Measurements from ENCODE around the gene CD72.
A peak's percentile ranks its signal among the peaks of the same experiment; 100 is the strongest.
"Not testable (repeated sequence)": the region's sequence is repeated elsewhere in the genome, so short reads cannot be mapped to it uniquely, and the experiment has no call there.

The CD72 gene

DNA sequence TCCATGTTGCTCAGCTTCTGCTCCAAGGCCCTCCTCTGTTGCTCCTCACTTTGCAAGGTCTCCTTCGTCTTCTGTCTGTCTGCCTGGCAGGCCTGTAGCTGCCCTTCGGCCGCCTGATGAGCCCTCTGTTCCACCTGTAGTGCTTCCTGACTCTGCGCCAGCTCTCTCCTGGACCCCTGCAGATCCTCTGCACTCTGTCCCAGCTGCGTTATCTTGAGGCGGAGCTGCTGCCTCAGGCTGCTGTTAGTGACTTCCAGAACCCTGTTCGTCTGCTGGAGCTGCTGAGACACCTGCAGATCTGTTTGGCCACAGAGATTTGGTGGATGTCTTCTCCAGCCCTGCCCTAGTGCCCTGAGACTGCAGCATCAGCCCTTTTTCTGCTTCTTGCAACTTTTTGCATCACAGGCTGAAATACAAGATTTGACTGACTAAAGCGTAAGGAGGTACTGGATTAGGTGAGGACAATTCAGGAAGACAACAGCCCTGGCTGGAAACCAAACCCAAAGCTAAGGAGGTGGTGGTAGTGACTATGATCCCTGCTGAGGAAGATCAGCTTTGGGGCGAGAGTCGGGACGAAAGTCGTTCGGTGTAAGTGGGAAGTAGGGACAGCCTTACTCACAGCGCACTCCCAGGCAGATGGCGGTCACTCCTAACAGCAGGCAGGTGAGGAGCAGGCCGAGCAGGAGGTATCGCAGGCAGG, 2.1 kb downstream of the CD72 start:
- DNase-seq, result no peak

DNA sequence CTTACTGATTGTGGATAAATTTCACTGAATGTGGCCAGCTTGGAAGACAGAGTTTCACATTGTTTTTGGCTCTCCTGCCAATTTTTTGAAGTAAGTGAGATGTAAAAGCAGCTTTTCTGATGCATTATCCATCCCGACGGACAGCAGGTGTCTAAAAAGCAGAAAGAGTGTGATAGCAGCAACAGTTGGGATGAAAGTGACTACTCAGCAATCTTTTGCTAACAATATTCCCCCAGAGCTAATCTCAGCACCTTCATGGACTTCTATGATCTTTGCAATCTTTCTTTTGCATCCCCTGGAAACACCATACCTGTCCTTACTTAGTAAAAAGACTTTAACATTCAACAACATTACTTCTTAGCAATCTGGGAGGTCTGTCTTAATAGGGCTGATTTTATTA, 5.4 kb downstream of the CD72 start:
- no peak for DNase-seq

DNA sequence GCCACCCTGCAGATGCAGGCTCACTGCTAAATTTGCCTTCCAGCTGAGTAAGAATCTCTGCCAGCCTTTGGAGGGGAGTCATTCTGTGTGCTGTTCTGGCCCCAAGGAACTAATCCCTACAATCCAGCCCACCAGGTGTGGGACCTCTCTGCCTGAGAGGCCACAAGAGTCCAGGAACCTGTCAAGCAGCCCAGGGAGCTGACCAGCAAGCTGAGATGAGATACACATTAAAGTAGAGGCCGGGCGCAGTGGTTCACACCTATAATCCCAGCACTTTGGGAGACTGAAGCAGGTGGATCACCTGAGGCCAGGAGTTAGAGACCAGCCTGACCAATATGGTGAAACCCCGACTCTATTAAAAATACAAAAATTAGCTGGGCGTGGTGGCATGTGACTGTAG, 6.1 kb downstream of the CD72 start:
- not testable (repeated sequence) for DNase-seq

DNA sequence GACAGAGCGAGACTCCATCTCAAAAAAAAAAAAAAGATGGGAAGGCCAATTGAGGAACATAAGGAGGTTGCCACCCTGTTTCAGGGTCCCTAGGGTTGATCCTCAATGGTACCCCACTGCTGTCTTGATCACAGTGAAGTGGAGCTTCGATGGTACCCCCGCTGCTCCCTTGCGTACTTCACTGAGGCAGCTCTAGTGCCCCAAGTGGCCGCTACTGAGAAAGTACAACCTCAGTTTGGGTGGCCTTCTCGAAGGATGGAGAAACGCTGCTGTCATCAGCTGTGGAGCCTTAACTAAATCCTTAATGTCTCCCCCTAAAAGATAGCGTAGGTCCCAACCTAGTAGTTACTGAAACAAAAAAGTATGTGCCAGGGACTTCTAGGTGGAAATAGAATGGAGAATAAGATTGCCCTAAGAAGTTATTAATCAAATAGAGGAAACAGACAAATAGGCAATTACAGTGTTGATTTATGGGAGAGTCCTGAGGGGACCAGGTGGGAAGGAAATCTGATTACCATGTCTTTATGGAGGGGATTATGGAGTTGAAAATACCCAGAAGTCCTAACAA, 6.9 kb downstream of the CD72 start:
- peak; percentile 52 to 56 for DNase-seq

DNA sequence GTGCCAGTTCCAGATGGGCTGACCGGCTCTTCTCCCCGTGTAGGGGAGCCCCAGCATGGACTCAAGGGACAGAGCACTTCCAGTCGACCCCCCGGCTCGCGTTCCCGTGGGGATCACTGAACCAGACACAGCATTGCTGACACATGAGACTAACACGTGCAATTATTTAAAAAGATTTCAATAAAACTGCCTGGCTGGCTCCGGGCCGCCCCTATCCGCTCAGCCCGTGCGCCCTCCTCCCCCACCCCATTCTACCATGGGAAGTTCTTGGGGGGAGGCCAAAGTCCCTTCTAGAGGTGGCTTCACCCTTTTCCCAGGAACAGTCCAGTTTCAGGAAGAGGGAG, 8.4 kb downstream of the CD72 start:
- DNase-seq, result no peak

DNA sequence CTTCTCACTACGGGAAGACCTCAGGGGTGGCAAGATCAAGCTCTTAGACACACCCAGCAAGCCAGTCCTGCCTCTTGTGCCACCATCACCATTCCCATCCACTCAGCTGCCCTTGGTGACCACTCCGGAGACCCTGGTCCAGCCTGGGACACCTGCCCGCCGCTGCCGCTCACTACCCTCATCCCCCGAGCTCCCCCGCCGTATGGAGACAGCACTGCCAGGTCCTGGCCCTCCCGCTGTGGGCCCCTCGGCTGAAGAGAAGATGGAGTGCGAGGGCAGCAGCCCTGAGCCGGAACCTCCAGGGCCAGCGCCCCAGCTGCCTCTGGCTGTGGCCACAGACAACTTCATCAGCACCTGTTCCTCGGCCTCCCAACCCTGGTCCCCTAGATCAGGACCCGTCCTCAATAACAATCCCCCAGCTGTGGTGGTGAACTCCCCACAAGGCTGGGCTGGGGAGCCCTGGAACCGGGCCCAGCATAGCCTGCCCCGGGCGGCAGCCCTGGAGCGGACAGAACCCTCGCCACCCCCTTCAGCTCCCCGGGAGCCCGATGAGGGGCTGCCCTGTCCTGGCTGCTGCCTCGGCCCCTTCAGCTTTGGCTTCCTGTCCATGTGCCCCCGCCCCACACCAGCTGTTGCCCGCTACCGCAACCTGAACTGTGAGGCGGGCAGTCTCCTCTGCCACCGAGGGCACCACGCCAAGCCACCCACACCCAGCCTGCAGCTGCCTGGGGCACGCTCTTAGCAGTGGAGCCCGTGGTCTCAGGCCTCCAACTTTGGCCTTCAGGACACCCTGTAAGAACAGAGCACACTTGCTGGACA, 9.0 kb downstream of the CD72 start:
- DNase-seq, result no peak

DNA sequence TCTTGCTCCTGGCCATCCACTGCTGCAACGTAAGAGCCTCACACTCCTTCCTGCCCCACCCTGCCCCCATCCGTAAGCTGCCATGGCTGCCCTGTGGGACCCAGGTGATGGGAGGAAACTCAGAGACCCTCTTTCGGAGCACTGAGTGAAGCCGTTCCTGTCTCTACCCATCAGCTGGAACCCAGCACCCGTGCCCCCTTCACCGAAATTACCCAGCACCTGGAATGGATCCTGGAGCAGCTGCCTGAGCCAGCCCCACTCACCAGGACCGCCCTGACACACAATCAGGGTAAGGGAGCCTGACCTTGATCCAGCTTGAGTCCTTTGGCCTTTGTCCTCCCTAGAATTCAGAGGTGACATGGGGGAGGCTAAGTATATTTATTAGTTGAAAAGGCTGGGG, 10.0 kb downstream of the CD72 start:
- DNase-seq, result no peak

DNA sequence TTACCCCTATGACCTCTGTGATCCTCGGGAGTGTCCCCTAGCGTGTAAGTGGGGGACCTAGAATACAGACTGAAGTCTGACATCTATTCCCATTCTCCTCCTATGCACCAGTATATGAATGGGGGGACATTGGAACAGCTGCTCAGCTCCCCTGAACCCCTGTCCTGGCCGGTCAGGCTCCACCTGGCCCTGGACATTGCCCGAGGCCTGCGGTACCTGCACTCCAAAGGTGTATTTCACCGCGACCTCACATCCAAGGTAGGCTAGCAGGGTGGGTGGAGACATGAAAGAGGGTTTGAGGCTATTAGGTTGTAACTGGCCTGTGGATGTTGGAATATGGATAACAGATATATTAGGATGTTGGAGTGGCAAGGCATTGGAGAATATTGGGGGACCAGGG, 11.5 kb downstream of the CD72 start:
- DNase-seq, result no peak

DNA sequence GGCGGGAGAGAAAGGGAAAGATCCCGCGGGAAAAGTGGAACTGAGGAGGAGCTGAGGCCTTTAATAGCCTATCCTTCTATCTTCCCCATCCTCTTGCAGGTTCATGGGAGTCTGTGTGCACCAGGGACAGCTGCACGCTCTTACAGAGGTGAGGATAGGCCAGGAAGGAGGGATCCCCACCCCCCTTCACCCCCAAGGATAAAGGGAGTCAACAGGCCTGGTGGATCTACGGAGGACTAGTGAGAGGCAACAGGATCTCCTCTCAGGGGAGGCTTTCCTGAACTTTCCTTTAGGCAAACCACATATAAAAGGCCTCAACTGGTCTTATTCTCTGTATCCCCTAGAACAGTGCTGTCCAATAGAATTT, 12.1 kb downstream of the CD72 start:
- DNase-seq, result no peak

DNA sequence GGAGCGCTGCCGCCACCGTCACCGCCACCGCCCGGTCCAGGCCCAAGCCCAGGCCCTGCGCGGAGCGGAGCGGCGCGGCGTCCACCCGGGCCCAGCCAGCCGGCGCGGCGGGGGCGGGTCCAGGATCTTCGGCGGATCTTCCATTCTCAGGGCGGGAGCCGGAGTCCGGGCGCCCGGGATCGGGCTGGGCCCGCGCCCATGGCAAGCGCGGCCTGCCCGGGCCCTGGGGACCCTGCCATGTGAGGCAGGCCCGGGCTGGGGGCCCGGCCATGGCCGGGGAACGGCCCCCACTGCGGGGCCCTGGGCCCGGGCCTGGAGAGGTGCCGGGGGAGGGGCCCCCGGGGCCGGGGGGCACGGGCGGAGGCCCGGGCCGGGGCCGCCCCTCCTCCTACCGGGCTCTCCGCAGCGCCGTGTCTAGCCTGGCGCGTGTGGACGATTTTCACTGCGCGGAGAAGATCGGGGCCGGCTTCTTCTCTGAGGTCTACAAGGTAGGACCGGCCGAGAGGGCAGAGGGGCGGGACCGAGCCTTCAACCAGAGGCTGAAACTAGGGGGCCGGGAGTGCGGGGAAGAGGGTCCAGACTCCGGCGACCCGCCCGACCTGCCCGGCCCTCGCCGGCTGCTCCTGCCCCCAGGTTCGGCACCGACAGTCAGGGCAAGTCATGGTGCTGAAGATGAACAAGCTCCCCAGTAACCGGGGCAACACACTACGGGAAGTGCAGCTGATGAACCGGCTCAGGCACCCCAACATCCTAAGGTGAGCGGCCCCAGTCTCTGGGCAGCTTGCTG, 12.7 kb downstream of the CD72 start:
- peak; percentile 19 to 20 for DNase-seq

DNA sequence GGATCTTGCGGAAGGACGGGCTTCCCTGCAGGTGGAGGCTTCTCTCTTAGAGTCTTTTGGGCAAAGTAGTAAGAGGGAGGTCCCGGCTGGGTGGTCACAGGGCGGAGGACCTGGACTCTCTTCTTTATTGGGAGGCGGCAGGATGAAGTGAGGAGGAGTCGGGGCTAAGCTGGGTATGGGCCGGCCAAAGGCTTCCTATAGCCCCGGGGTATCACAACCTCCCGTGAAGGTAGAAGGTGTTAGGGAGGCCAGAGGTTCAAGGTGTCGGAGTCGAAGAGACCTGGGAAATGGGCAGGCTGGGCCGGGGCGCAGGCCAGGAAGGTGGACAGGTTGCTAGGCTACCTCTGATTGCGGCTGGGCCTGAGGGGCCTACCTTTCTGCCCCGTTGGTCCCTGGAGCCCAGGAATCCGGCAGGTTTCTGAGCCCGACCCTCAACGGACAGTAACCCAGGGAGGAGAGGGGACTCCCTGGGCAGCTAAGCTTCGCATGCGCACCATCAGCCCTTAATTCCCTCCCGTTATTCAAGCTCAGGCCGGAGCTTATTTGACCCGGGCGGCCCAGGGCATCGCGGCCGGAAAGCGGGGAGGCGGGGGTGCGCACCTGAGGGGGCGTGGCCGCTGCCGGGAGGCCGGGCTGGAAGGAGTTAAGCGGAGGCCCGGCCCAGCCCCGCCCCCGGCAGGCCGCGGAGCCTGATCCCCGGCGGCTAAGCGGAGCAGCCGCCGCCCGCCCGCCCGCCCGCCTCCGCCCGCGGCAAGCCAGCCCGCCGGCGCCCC, 13.4 kb downstream of the CD72 start, which contains the start of gene TESK1:
Gene TESK1, plus strand, starts transcription at position 685 of the 773 bp plus-strand sequence. CDS start 358 bp downstream, outside the sequence.
- DNase-seq, result peak; percentile 73 to 77

DNA sequence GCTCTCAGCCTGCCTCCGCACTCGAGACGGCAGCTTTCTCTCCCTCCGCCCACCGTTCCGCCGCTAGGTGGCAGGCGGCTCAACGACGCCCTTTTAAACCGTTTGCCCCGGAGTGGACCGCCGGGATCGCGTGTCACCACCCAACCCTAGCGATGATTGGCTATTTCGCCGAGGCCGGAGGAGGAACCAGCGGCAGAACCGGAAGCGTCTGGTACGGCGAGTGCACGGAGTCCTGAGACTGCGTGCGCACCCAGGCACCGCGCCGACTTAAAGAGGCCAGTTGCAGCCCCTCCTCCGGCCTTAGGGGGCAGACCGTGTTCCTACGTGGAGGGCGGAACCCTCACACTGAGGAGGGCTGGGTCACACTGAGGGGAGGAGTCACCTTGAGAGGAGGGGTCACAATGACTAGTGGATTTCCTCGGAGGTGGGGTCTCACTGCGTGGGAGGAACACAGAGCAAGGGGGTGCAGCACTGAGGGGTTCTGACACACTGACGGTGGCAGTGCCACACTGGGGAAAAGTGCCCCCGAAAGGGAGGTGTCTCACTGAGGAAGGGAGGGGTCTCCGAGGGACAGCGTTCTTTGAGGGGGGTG, 14.1 kb downstream of the CD72 start:
- DNase-seq, result peak; percentile 98 to 99

DNA sequence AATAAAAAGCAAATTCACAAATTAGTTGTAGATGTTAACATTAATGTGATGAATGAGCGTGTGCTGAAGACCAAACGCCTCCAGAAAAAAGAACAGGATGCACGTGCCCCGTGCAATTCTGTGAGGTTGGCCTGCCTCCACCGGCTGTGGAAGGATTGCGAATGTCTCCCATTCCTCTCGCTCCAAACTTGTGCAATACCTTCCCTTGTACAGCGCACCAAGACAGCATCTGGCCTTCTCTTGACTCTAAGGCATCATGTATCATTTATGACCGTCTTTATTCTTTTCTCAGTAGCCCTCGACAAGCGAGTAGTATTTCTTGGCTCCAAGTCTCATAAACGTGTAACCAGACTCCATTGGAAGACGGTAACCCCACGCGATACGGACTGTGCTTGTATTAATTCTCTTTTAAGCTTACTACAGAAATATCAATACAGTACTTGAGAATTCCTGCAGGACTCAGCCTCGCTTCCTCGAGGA, 14.7 kb downstream of the CD72 start:
- DNase-seq, result no peak

DNA sequence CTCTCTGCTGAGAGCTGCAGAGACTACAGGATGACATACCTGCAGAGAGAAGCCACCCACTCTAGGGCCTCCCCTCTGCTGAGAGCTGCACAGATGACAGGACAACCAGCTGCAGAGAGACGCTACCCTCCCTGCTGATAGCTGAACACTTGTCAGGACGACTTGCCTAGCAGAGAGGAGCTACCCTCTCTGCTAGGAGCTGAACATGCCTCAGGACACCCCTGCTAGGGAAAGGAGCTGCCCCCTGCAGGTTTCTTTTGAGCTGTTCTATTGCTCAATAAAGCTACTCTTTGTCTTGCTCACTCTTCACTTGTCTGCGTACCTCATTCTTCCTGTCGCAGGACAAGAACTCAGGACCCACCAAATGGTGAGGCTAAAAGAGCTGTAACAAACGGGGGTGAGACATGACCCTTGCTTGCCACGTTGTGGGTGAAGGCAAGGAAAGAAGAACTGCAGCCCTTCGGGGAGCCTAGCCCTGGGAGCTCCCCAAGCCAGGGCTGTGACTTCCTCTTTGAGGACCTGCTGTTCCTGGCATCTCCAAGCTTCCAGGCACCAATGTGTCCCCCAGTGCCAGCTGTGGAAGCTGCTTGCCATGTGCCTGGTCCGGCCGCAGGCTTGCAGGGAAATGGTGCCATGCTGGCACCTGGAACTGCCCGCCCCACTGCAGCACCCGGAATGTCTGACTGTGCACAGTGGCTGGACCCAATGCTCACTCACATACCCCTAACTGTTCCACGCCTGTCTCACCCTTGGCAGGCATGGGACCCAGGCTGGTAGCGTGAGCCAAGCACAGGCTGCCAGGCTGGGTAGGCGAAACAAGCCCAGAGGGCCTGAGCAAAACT, 18.2 kb downstream of the CD72 start:
- DNase-seq, result no peak

DNA sequence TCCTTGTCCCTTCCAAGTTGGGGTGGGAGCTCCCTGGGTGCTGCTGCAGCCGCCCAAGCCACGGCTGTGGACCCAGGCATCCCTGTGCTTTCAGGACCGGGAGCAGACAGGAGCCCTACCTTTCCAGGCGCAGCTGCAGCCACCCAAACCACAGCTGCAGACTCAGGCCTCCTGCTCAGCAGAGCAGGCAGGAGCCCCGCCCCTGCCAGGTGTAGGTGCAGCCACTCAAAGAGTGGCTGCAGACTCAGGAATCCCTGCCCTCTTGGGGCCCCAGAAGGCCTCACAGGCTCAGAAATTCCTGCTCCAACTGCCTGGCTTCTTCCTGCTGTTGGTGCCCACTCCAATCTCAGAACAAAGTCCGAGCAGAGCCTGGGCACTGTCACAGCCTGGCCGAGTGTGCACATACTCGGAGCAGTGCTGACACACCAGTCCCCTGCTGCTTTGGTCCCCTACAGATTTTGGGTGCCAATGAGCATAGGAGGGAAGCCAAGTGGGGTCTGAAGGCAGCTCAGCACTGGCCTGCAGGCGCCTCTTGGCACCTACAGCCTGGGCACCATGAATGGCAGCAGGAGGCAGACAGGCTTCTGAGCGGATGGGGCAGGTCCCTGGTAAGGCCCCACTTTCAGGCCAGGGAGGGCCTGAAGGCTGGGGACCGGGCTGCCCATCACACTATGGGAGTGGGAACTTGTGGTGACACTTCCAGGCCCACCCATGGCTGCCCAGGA, 19.2 kb downstream of the CD72 start:
- no peak for DNase-seq

DNA sequence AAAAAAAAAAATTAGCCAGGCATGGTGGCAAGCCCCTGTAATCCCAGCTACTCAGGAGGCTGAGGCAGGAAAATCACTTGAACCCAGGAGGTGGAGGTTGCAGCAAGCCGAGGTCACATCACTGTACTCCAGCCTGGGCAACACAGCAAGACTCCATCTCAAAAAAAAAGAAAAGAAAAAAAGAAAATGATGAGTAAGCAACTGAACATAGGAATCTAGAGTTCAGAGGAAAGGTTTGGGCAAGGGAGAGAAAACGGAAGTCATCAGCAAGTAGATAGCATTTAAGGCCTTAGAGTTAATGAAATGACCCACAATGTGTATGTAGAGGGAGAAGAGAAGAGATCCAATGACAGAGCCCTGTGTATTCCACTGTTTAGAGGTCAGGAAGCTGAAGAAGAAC, 21.3 kb downstream of the CD72 start:
- not testable (repeated sequence) for DNase-seq

DNA sequence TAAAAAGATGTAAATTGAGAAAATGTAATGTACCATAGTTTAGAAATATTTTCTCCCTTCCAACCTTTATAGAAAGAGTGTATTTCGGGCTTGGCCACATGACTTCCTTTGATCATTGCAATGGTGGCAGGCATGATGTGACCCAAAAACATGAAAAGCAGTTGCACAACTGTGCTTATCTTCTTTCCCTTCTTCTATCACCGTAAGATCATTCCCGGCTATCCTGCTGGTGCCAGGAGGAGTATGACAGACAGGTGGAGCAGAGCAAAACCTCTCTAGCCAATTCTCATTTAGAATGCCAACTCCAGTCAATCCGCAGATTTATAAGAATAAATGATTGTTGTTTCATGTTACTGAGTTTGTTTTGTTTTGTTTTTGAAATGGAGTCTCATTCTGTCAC, 23.7 kb downstream of the CD72 start:
- no peak for DNase-seq

DNA sequence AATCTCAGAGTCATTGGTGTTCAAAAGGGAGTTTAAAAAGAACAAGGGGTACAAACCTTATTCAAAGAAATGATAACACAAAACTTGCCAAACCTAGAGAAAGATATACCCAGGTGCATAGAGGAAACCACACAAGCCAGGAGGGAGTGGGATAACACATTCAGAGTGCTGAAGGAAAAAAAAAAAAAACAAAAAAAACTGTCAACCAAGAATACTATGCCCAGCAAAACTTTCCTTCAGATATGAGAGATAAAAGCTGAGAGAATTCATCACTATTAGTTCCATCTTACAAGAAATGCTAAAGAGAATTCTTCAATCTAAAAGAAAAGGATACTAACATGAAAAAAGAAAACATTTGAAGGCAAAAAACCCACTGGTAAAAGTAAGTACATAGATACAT, 24.6 kb downstream of the CD72 start:
- DNase-seq, result no peak

DNA sequence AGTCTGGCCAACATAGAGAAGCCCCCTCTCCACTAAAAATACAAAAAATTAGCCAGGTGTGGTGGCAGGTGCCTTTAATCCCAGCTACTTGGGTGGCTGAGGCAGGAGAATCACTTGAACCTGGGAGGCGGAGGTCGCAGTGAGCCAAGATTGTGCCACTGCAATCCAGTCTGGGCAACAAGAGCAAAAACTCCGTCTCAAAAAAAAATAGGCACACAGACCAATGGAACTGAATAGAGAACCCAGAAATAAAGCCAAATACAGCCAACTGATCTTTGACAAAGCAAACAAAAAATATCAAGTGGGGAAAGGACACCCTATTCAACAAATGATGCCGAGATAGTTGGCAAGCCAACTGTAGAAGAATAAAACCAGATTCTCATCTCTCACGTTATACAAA, 29.7 kb downstream of the CD72 start:
- not testable (repeated sequence) for DNase-seq

DNA sequence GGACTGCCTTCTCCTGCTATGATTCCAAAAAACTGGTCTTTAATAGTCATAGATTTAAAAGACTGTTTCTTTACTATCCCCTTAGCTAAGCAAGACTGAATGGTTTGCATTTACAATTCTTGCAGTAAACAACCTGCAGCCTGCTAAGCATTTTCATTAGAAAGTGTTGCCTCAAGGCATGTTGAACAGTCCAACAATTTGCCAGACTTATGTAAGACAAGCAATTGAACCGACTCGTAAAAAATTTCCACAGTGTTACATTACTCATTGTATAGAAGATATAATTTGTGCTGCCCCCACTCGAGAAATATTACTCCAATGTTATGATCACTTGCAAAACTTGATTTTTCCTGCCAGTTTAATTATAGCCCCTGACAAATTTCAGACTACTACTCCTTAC, 33.5 kb downstream of the CD72 start:
- DNase-seq, result not testable (repeated sequence)

All from activated CD4-positive, alpha-beta T cell treated with anti-CD3 and anti-CD28 coated beads, Interleukin-2, amount 50 U/mL, for 4 hours (primary cell).